Measurements from ENCODE around the gene PACRGL. TPM values are rescaled to one million over a fixed set of nuclear protein-coding genes. Genes with fewer than 3 reads are reported as not detected.
"Not testable (repeated sequence)": the region's sequence is repeated elsewhere in the genome, so short reads cannot be mapped to it uniquely, and the experiment has no call there.

The PACRGL gene
- total RNA-seq, 2 donors from 2014 or later = 7.8 to 14.8 TPM

- no peak for DNase-seq (ENCODE audit: low spot score)
- ATAC-seq = no peak
- Mint-ChIP-seq H3K27ac (no peak overlapping the region), H3K4me3 (no peak overlapping the region), H3K27me3 (peaks cover 0 to 4% of the 10 kb centered on the region in 2 donors), H3K4me1 (ENCODE audit: low read depth in 2 of 2) (no peaks in the 10 kb centered on the region), H3K36me3 (no peaks in the 10 kb centered on the region), H3K9me3 (no peaks in the 10 kb centered on the region)
Observed at GRCh38 chr4:20760053-20760452, 59.8 kb downstream of the PACRGL start.

- H3K4me1 Mint-ChIP-seq (ENCODE audit: low read depth in 2 of 2) = no peaks in the 10 kb centered on the region
- ATAC-seq (no peak), DNase-seq (ENCODE audit: low spot score) (no peak)
- H3K4me3 Mint-ChIP-seq = no peak overlapping the region
- no peaks in the 10 kb centered on the region for H3K9me3 Mint-ChIP-seq
- H3K36me3 Mint-ChIP-seq = no peaks in the 10 kb centered on the region
- no peak overlapping the region for H3K27ac Mint-ChIP-seq
- H3K27me3 Mint-ChIP-seq = peaks cover 0 to 4% of the 10 kb centered on the region in 2 donors
Observed at GRCh38 chr4:20761382-20761781, 61.1 kb downstream of the PACRGL start.

- ATAC-seq = no peak
- Mint-ChIP-seq H3K4me3 (no peak overlapping the region), H3K27me3 (peaks cover 0 to 4% of the 10 kb centered on the region in 2 donors), H3K36me3 (no peaks in the 10 kb centered on the region), H3K4me1 (ENCODE audit: low read depth in 2 of 2) (no peaks in the 10 kb centered on the region), H3K9me3 (no peaks in the 10 kb centered on the region), H3K27ac (no peak overlapping the region)
- DNase-seq (ENCODE audit: low spot score) = no peak
Observed at GRCh38 chr4:20761826-20762225, 61.6 kb downstream of the PACRGL start.

- Mint-ChIP-seq H3K27me3 (peaks cover 0 to 4% of the 10 kb centered on the region in 2 donors), H3K36me3 (no peaks in the 10 kb centered on the region), H3K9me3 (no peaks in the 10 kb centered on the region), H3K4me1 (ENCODE audit: low read depth in 2 of 2) (no peaks in the 10 kb centered on the region), H3K27ac (no peak overlapping the region), H3K4me3 (no peak overlapping the region)
- DNase-seq (ENCODE audit: low spot score) = no peak
- no peak for ATAC-seq
Observed at GRCh38 chr4:20764366-20764992, 64.2 kb downstream of the PACRGL start.

- H3K27me3 Mint-ChIP-seq = no peaks in the 10 kb centered on the region
- no peak overlapping the region for H3K27ac Mint-ChIP-seq
- ATAC-seq (no peak), DNase-seq (ENCODE audit: low spot score) (peak; percentile 62)
- H3K9me3 Mint-ChIP-seq = no peaks in the 10 kb centered on the region
- H3K4me3 Mint-ChIP-seq = no peak overlapping the region
- H3K36me3 Mint-ChIP-seq = no peaks in the 10 kb centered on the region
- peaks cover 0 to 6% of the 10 kb centered on the region in 2 donors for H3K4me1 Mint-ChIP-seq (ENCODE audit: low read depth in 2 of 2)
Observed at GRCh38 chr4:20773144-20773997, 73.1 kb downstream of the PACRGL start.

GRCh38 chr4:20778896-20779295 lies 78.6 kb downstream of the PACRGL start:
- Mint-ChIP-seq H3K4me3 (no peak overlapping the region), H3K27me3 (no peaks in the 10 kb centered on the region), H3K4me1 (ENCODE audit: low read depth in 2 of 2) (peaks cover 0 to 6% of the 10 kb centered on the region in 2 donors), H3K27ac (no peak overlapping the region), H3K36me3 (peaks cover 14% of the 10 kb centered on the region), H3K9me3 (peaks cover 16% of the 10 kb centered on the region)
- ATAC-seq (no peak), DNase-seq (ENCODE audit: low spot score) (no peak)

GRCh38 chr4:20783134-20783533 lies 82.9 kb downstream of the PACRGL start:
- H3K4me1 Mint-ChIP-seq (ENCODE audit: low read depth in 2 of 2); ATAC-seq; H3K27ac Mint-ChIP-seq; H3K4me3 Mint-ChIP-seq; H3K27me3 Mint-ChIP-seq; DNase-seq (ENCODE audit: low spot score): not testable (repeated sequence)
- H3K9me3 Mint-ChIP-seq = peaks cover 16% of the 10 kb centered on the region
- H3K36me3 Mint-ChIP-seq = peaks cover 14% of the 10 kb centered on the region

- DNase-seq (ENCODE audit: low spot score) (no peak), ATAC-seq (no peak)
- H3K27me3 Mint-ChIP-seq = peaks cover 0 to 6% of the 10 kb centered on the region in 2 donors
- peaks cover 3% of the 10 kb centered on the region for H3K36me3 Mint-ChIP-seq
- H3K4me1 Mint-ChIP-seq (ENCODE audit: low read depth in 2 of 2) = no peaks in the 10 kb centered on the region
- H3K27ac Mint-ChIP-seq = no peak overlapping the region
- H3K4me3 Mint-ChIP-seq = no peak overlapping the region
- H3K9me3 Mint-ChIP-seq = peaks cover 4% of the 10 kb centered on the region
Observed at GRCh38 chr4:20787940-20788665, 87.8 kb downstream of the PACRGL start.

Data from natural killer cell treated with Interleukin-12 subunit alpha and Interleukin-12 subunit beta and Interleukin-15 and Interleukin-18, amount 100 ng/mL, for 72 hours (primary cell).